ENCODE results near the gene ADAMTS10. TPM values are rescaled to one million over a fixed set of nuclear protein-coding genes. Genes with fewer than 3 reads are reported as not detected.

Gene ADAMTS10
- total and polyA plus RNA-seq, 2 experiments from 2014 or later, result 15.8 to 22.1 TPM

- WGBS (ENCODE audit: low lambda C conversion rate, missing lambda C conversion rate), result 70% methylated on average over 14 of the region's 18 CpGs
- Histone ChIP-seq H3K4me2 (no peak overlapping the region), H3K27ac (peak overlapping the region; percentile 34)
Measured at GRCh38 chr19:8611391-8611876, 919 bp upstream of the ADAMTS10 start.

GRCh38 chr19:8610936-8611300, 403 bp upstream of the ADAMTS10 start:
- no peaks in the 10 kb centered on the region for H3K9me2 ChIP-seq (replicated peaks; ENCODE audit: insufficient read depth)
- H3K4me2 ChIP-seq, result peak overlapping the region; percentile 87
- H3K79me2 ChIP-seq, result peaks cover 15% of the 10 kb centered on the region
- no peak overlapping the region for H3K27ac ChIP-seq
- H3K9me3 ChIP-seq (ENCODE audit: low read depth), result no peaks in the 10 kb centered on the region
- H2AFZ ChIP-seq, result peak overlapping the region; percentile 80
- H4K20me1 ChIP-seq (ENCODE audit: insufficient read depth, poor library complexity, severe bottlenecking), result no peaks in the 10 kb centered on the region
- peak; percentile 44 for DNase-seq (ENCODE audit: low spot score)
- no CpG with 5 or more reads among the region's 9 CpGs for WGBS (ENCODE audit: low lambda C conversion rate, missing lambda C conversion rate)
- H3K27me3 ChIP-seq, result no peaks in the 10 kb centered on the region
- H3K36me3 ChIP-seq (replicated peaks; ENCODE audit: insufficient read depth, low read depth), result no peaks in the 10 kb centered on the region
- H3K4me1 ChIP-seq (ENCODE audit: insufficient read depth), result peaks cover 6% of the 10 kb centered on the region
- no peak for TF ChIP-seq EZH2phosphoT487 (IDR thresholded peaks at IDR 0.05; ENCODE audit: low read depth, severe bottlenecking, unreplicated experiment)
- no peak for TF ChIP-seq CTCF (IDR thresholded peaks at IDR 0.05; ENCODE audit: poor library complexity)
- TF ChIP-seq EZH2 (IDR thresholded peaks at IDR 0.05; ENCODE audit: borderline replicate concordance), result no peak
- peak overlapping the region; percentile 55 for H3K4me3 ChIP-seq

More at GRCh38 chr19:8611391-8611876, 919 bp upstream of the ADAMTS10 start:
- TF ChIP-seq EZH2phosphoT487 (IDR thresholded peaks at IDR 0.05; ENCODE audit: low read depth, severe bottlenecking, unreplicated experiment), result no peak
- no peak for TF ChIP-seq CTCF (IDR thresholded peaks at IDR 0.05; ENCODE audit: poor library complexity)
- H3K4me1 ChIP-seq (ENCODE audit: insufficient read depth), result peaks cover 6% of the 10 kb centered on the region
- no peak overlapping the region for H2AFZ ChIP-seq
- H3K79me2 ChIP-seq, result peaks cover 15% of the 10 kb centered on the region
- H3K36me3 ChIP-seq (replicated peaks; ENCODE audit: insufficient read depth, low read depth), result no peaks in the 10 kb centered on the region
- DNase-seq (ENCODE audit: low spot score), result no peak
- H3K4me3 ChIP-seq, result no peak overlapping the region
- no peaks in the 10 kb centered on the region for H3K9me2 ChIP-seq (replicated peaks; ENCODE audit: insufficient read depth)
- no peaks in the 10 kb centered on the region for H3K9me3 ChIP-seq (ENCODE audit: low read depth)
- H4K20me1 ChIP-seq (ENCODE audit: insufficient read depth, poor library complexity, severe bottlenecking), result no peaks in the 10 kb centered on the region
- H3K27me3 ChIP-seq, result no peaks in the 10 kb centered on the region

- Histone ChIP-seq H3K36me3 (replicated peaks; ENCODE audit: insufficient read depth, low read depth) (no peaks in the 10 kb centered on the region), H3K27ac (peak overlapping the region; percentile 91), H3K4me2 (peak overlapping the region; percentile 87), H3K4me1 (ENCODE audit: insufficient read depth) (peaks cover 6% of the 10 kb centered on the region), H3K27me3 (no peaks in the 10 kb centered on the region), H3K79me2 (peaks cover 15% of the 10 kb centered on the region), H2AFZ (peak overlapping the region; percentile 80), H4K20me1 (ENCODE audit: insufficient read depth, poor library complexity, severe bottlenecking) (no peaks in the 10 kb centered on the region), H3K4me3 (peak overlapping the region; percentile 63), H3K9me2 (replicated peaks; ENCODE audit: insufficient read depth) (no peaks in the 10 kb centered on the region), H3K9me3 (ENCODE audit: low read depth) (no peaks in the 10 kb centered on the region)
- 3% methylated on average over 38 of the region's 47 CpGs for WGBS (ENCODE audit: low lambda C conversion rate, missing lambda C conversion rate)
- TF ChIP-seq EZH2phosphoT487 (IDR thresholded peaks at IDR 0.05; ENCODE audit: low read depth, severe bottlenecking, unreplicated experiment) (no peak), CTCF (IDR thresholded peaks at IDR 0.05; ENCODE audit: poor library complexity) (peak; percentile 27), EZH2 (IDR thresholded peaks at IDR 0.05; ENCODE audit: borderline replicate concordance) (no peak)
- peak; percentile 78 for DNase-seq (ENCODE audit: low spot score)
Measured at GRCh38 chr19:8609279-8610040, 1.1 kb downstream of the ADAMTS10 start.
